OCI-LY7 (cell line): ENCODE data around the gene KIAA1755. TPM values are rescaled to one million over a fixed set of nuclear protein-coding genes. Genes with fewer than 3 reads are reported as not detected.

ENCODE experiments used
- BruUV-seq: library from RNA; stranded (reverse); fragments of 400-500 nt; replicated peaks from 2 replicates; lab custom pipeline; 2021; lab: Mats Ljungman, UMichigan
- CTCF ChIA-PET: fragments of 300-600 bp; sonication (Branson Sonifier 250); formaldehyde crosslinking; loops from one replicate; lab custom pipeline; 2022; ENCODE audit warnings: antibody characterized with exemption; ENCODE audit not compliant: unreplicated experiment; lab: Charles Lee
- POLR2A ChIA-PET: fragments of 300-600 bp; sonication (Branson Sonifier 250); formaldehyde crosslinking; loops from one replicate; lab custom pipeline; 2022; ENCODE audit warnings: antibody characterized with exemption; lab: Charles Lee
- DNase-seq: peaks from one replicate; pipeline ENCODE4 v3.0.0-alpha.2; 2015; ENCODE audit warnings: low spot score
- H2AFZ ChIP-seq: fragments of 200-600 bp; sonication (generic), shearing (Covaris generic); 2 replicates; pipeline ENCODE4 v1.6.1; 2014; ENCODE audit warnings: mild to moderate bottlenecking, antibody characterized with exemption, low read length, moderate library complexity
- H3K27ac ChIP-seq: fragments of 200-600 bp; sonication (generic); 2 replicates; pipeline ENCODE4 v1.5.1; 2014; ENCODE audit warnings: mixed run types, low read depth, mild to moderate bottlenecking, moderate library complexity, low read length, inconsistent platforms; ENCODE audit not compliant: poor library complexity, severe bottlenecking
- H3K36me3 ChIP-seq: fragments of 200-600 bp; sonication (generic); 2 replicates; pipeline ENCODE4 v1.6.1; 2014; ENCODE audit warnings: mild to moderate bottlenecking, antibody characterized with exemption, low read length, moderate library complexity, mixed read lengths; ENCODE audit not compliant: insufficient read depth
- H3K4me1 ChIP-seq: fragments of 200-600 bp; sonication (generic); 2 replicates; pipeline ENCODE4 v1.5.1; 2014; ENCODE audit warnings: mild to moderate bottlenecking, low read length; ENCODE audit not compliant: insufficient read depth, poor library complexity, severe bottlenecking
- H3K4me2 ChIP-seq: fragments of 200-600 bp; sonication (generic); 2 replicates; pipeline ENCODE4 v1.6.1; 2014; ENCODE audit warnings: mild to moderate bottlenecking, low read length
- H3K4me3 ChIP-seq: fragments of 200-600 bp; sonication (generic); 2 replicates; pipeline ENCODE4 v1.5.1; 2014; ENCODE audit warnings: mild to moderate bottlenecking, low read depth, low read length; ENCODE audit not compliant: poor library complexity, severe bottlenecking
- H3K79me2 ChIP-seq: fragments of 200-600 bp; sonication (generic); 2 replicates; pipeline ENCODE4 v1.6.1; 2016; ENCODE audit warnings: low read depth, mild to moderate bottlenecking, low read length, moderate library complexity, mixed read lengths; ENCODE audit not compliant: insufficient read depth
- H3K9me2 ChIP-seq: fragments of 200-600 bp; sonication (generic); 2 replicates; pipeline ENCODE4 v1.6.1; 2016; ENCODE audit warnings: mild to moderate bottlenecking, low read length, mixed read lengths; ENCODE audit not compliant: insufficient read depth
- H3K9me3 ChIP-seq: fragments of 200-600 bp; sonication (generic); 2 replicates; pipeline ENCODE4 v1.6.1; 2014; ENCODE audit warnings: mild to moderate bottlenecking, mixed run types, low read length, mixed read lengths
- H4K20me1 ChIP-seq: fragments of 200-600 bp; sonication (generic); 2 replicates; pipeline ENCODE4 v1.6.1; 2014; ENCODE audit warnings: mild to moderate bottlenecking, antibody characterized with exemption, low read length, moderate library complexity, mixed read lengths; ENCODE audit not compliant: insufficient read depth
- EZH2phosphoT487 ChIP-seq: fragments of 200-600 bp; sonication (generic); IDR thresholded peaks from 2 replicates; pipeline ENCODE4 v1.6.1; 2018; ENCODE audit warnings: low read depth, borderline replicate concordance, mild to moderate bottlenecking, mixed run types, antibody characterized with exemption, low read length, moderate library complexity, mixed read lengths
- intact Hi-C: fragments of 100-400 bp; cut with micrococcal nuclease; formaldehyde crosslinking; loops from one replicate; pipeline ENCODE4 v1.10.0; 2022; ENCODE audit not compliant: unreplicated experiment
- total RNA-seq, 2 experiments: library from RNA; depleted of rRNA in 1 of 2; stranded (reverse); fragments of >200 nt in 1 of 2; shearing (Covaris generic) in 1 of 2; gene quantifications; 2 replicates each; pipeline ENCODE4 v1.2.3, GENCODE V29; 2014 to 2022
- TF ChIP-seq, protein P1 (sequence below): fragments of 200-600 bp; sonication (generic); conservative IDR thresholded peaks from 2 replicates; pipeline ENCODE4 v1.5.1; 2014; ENCODE audit warnings: mild to moderate bottlenecking, antibody characterized with exemption, low read length, moderate library complexity, mixed read lengths

Gene KIAA1755
- total RNA-seq, 2 experiments from 2014 or later, result not detected

DNA sequence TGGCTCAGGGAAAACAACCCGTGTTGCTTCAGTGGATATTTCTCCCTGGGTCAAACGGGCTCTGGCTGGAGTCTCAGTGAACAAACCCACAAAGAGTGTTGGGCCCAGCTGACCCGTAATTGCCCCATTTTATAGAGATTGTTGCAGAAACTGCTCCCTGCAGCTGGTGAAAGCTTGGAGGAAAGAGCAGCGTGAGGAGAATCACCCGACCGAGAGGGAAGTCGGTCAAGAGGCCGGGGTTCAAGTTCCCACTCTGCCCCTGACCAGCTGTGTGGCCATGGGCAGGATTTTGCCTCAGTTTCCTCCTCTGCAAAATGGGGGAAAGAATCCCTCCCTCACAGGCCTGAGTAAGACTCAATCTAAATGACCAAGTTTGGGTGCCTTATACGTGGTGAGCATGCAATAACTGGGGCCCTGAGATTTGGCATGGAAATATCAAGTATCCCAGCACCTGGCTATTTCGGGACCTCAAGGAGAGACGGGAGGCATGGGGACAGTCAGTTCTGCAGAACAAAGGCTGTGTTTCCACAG lies 93.8 kb downstream of the KIAA1755 start:
- TF ChIP-seq EZH2phosphoT487, result no peak
- BruUV-seq, result no TSS peak
- no peaks in the 10 kb centered on the region for H3K4me1 ChIP-seq
- H3K9me3 ChIP-seq, result no peaks in the 10 kb centered on the region
- H3K4me2 ChIP-seq, result no peak overlapping the region
- H2AFZ ChIP-seq, result no peak overlapping the region
- no peak overlapping the region for H3K4me3 ChIP-seq
- CTCF ChIA-PET, result no interaction called here
- DNase-seq, result no peak
- no peaks in the 10 kb centered on the region for H4K20me1 ChIP-seq
- POLR2A ChIA-PET, result interaction anchor here (0.6 kb wide), 1 partner anchor 195 kb away, joined by 3 read pairs; no protein-coding TSS in a partner anchor
- no peaks in the 10 kb centered on the region for H3K36me3 ChIP-seq
- no peaks in the 10 kb centered on the region for H3K9me2 ChIP-seq
- no peaks in the 10 kb centered on the region for H3K79me2 ChIP-seq
- no peak overlapping the region for H3K27ac ChIP-seq
- intact Hi-C loops, result loop anchor here (5.0 kb wide), 1 partner anchor 94 kb away; no protein-coding TSS in a partner anchor

DNA sequence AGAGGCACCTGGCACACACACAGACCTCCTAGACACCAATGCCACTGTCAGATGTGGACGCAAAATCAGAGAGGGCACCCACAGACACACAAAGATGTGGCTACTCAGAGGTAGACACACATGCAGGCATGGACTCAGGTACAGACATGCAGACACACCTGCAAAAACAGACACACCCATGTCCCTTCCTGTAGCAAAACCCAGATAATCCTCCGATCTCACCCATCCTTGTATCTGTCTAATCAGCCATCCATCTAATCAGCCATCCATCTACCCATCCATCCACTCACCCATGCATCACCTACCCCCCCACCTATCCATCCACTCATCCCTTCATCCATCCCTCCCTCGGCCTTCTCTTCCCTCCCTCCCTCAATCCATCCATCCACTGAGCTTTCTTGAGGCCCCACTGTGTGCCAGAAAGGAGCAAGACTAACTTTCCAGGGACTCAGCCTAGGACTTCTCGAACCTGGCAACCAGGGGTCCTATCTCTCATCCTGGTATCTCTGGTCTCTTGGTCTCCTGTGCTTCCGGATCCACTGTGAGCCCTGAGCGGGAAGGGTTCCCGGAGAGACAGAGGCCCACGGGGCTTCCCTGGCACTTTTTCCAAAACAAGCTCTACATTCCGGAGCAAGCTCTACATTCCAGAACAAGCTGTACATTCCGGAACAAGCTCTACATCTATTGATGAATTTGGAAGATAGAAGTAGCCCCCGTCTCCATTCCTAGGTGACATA lies 94.4 kb downstream of the KIAA1755 start:
- Histone ChIP-seq H3K4me3 (no peak overlapping the region), H3K27ac (no peak overlapping the region), H3K36me3 (no peaks in the 10 kb centered on the region), H3K4me2 (no peak overlapping the region), H3K9me3 (no peaks in the 10 kb centered on the region), H2AFZ (no peak overlapping the region), H4K20me1 (no peaks in the 10 kb centered on the region), H3K9me2 (no peaks in the 10 kb centered on the region), H3K4me1 (no peaks in the 10 kb centered on the region), H3K79me2 (no peaks in the 10 kb centered on the region)
- BruUV-seq, result no TSS peak
- no peak for TF ChIP-seq EZH2phosphoT487
- TF ChIP-seq, protein P1, sequence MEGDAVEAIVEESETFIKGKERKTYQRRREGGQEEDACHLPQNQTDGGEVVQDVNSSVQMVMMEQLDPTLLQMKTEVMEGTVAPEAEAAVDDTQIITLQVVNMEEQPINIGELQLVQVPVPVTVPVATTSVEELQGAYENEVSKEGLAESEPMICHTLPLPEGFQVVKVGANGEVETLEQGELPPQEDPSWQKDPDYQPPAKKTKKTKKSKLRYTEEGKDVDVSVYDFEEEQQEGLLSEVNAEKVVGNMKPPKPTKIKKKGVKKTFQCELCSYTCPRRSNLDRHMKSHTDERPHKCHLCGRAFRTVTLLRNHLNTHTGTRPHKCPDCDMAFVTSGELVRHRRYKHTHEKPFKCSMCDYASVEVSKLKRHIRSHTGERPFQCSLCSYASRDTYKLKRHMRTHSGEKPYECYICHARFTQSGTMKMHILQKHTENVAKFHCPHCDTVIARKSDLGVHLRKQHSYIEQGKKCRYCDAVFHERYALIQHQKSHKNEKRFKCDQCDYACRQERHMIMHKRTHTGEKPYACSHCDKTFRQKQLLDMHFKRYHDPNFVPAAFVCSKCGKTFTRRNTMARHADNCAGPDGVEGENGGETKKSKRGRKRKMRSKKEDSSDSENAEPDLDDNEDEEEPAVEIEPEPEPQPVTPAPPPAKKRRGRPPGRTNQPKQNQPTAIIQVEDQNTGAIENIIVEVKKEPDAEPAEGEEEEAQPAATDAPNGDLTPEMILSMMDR, result no peak
- DNase-seq, result no peak
- POLR2A ChIA-PET, result interaction anchor here (0.6 kb wide), 1 partner anchor 194 kb away, joined by 3 read pairs; no protein-coding TSS in a partner anchor
- CTCF ChIA-PET, result no interaction called here
- intact Hi-C loops, result loop anchor here (1.0 to 5.0 kb wide), 2 partner anchors 94 to 109 kb away; no protein-coding TSS in a partner anchor

DNA sequence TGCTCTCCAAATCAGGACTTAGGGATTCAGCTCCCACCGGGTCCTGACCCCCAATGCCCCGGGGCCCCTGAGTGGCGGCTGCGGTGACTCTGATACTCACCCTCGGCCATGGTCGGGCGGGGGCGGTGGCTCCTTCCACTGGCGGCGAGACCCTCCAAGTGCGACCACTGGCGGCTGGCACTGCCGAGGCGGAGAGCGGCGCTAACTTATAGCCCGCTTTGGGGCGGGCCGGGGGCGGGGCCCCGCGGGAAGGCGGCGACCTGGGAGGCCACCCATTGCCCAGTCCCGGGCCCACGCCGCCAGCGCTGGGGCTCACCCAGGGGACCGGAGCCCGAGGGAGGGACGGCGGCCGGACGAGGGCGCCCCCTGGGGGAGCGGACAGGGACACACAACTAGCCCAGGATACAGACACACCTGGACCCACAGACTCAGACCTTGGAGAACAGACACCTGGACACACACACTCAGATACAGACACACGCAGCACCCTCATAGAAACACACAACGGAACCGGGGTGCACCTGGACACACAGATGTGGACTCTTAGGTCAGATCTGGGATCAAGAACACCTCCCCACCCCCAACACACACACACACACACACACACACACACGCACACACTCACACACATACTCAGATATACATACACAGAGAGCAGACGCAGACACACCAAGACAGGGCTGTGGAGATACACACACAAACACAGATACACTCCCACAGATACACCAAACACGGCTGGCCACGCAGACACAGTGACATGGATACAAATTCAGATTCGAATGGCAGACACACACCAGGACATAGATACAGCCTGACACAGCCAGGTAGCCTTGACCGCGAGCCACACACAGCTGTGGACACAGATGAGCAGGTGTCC lies 95.2 kb downstream of the KIAA1755 start, which contains the start of gene TGM2:
Gene TGM2 (minus strand): TSS at position 182 of the 877 bp plus-strand sequence. CDS start 72 bp downstream, at position 110.
- H2AFZ ChIP-seq, result no peak within 1 kb of the TSS
- ChIA-PET POLR2A (no interaction called here), CTCF (no interaction called here)
- BruUV-seq, result no TSS peak
- H3K4me3 ChIP-seq, result no peak within 1 kb of the TSS
- intact Hi-C loops, result loop anchor here (1.0 to 5.0 kb wide), 2 partner anchors 93 to 108 kb away; no protein-coding TSS in a partner anchor
- TF ChIP-seq, protein P1, result peak; percentile 82
- TF ChIP-seq EZH2phosphoT487, result no peak
- no peaks in the 10 kb centered on the region for H3K36me3 ChIP-seq
- H3K9me2 ChIP-seq, result no peaks in the 10 kb centered on the region
- DNase-seq, result peak; percentile 40
- no peaks in the 10 kb centered on the region for H3K79me2 ChIP-seq
- no peaks in the 10 kb centered on the region for H3K4me1 ChIP-seq
- no peak within 1 kb of the TSS for H3K27ac ChIP-seq
- H3K4me2 ChIP-seq, result no peak within 1 kb of the TSS; the same call in 1 of the 2 replicates
- no peaks in the 10 kb centered on the region for H3K9me3 ChIP-seq
- H4K20me1 ChIP-seq, result no peaks in the 10 kb centered on the region
